ENCODE results near the gene SLC39A1. TPM values are rescaled to one million over a fixed set of nuclear protein-coding genes. Genes with fewer than 3 reads are reported as not detected.
A peak's percentile ranks its signal among the peaks of the same experiment; 100 is the strongest.

Gene SLC39A1
- polyA plus RNA-seq, 3 donors: 77.5 to 81.4 (median 80.6) TPM

DNA sequence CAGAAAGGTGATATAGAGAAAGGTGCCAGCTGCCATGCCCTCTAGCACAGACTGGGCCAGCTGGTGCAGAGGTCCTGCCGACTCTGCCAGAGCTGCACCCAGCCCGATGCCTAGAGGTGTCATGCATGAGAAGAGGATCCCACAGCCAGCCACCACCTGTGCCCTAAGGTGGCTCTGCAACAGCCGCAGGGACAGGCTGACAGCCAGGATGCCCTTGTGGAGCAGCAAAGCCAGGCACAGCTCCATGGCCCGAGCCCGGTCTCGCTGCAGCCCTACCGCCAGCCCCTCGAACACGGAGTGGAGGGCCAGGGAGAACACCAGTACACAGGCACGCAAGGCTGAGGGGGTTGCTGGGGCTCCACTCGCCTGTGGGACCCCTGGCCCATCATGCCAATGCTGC is 3.1 kb downstream of the SLC39A1 start:
- no peak for DNase-seq (ENCODE audit: extremely low read depth in 1 of 11, low read depth in 9 of 11, low spot score in 4 of 11)

DNA sequence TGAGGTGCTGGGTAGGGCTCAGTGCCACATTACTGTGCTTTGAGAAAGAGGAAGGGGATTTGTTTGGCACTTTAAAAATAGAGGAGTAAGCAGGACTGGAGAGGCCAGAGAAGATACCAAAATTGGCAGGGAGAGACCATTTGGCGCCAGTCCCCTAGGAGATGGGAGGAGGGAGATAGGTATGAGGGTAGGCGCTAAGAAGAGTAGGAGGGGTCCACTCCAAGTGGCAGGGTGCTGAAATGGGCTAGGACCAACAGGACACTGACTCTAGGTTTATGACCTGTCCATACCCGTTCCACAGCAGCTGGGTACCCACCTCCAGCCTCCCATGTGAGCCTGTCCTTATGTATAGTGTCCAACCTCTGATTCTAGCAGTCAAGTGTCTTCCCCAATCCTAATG is 3.9 kb downstream of the SLC39A1 start:
- no peak for DNase-seq (ENCODE audit: extremely low read depth in 1 of 11, low read depth in 9 of 11, low spot score in 4 of 11)

DNA sequence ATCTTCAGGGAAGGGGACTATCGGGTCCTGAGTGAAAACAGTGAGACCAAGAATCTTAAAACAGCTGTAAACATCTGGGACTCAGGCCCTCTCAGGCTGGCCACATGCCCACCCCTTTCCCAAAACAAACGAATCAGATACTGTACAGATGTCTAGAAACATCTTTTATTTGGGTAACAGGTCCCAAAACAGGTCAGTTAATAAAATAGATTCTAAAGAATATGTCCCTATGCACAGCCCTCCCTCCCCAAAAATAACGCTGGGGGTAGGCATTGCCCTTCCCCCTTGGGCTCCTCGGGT is 4.4 kb downstream of the SLC39A1 start:
- DNase-seq (ENCODE audit: extremely low read depth in 1 of 11, low read depth in 9 of 11, low spot score in 4 of 11): no peak

DNA sequence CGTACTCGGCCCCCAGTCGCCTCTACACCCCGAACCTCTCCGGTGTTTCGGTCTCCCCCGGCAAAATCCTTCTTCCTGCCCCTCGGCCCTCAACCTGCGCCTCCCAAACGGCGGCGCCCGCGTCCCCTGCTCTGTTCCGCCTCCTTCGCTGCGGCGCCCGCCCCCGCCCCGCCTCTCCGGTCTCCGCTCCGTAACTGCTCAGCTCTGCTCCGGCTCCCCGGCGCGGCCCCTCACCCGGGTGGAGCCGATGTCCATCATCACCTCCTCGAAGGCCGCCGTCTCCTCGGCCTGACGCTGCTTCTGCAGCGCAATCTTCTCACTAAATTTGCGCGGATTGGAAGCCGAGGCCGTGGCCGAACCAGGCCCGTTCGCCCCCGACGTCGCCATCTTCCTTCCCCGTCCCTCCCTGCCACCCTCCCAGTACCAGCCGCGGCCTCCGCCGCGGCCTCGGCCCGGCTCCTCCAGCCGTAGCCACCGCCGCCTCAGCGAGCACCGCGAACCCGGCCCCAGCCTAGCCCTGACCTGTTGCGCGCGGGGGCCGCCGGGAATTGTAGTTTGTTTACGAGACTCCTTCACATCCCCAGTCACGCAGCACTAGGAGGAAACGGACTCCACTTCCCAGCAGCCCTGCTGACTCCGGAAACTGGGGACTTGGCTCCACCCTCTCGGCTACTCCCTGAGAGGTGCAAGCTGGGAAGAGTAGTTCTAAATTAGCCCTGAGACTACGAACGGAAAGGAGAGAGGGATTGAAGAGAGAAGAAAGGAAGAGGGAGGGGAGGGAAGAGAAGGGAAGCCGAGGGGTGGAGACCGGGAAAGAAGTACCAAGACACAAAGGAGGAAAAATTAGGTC is 5.0 kb downstream of the SLC39A1 start, which contains the start of gene CRTC2:
TSS of gene CRTC2 (minus strand) at position 502 of the 850 bp plus-strand sequence. CDS start at position 387, 115 bp downstream.
- peak; percentile 92 to 99 (median 97) for DNase-seq (ENCODE audit: extremely low read depth in 1 of 11, low read depth in 9 of 11, low spot score in 4 of 11)

DNA sequence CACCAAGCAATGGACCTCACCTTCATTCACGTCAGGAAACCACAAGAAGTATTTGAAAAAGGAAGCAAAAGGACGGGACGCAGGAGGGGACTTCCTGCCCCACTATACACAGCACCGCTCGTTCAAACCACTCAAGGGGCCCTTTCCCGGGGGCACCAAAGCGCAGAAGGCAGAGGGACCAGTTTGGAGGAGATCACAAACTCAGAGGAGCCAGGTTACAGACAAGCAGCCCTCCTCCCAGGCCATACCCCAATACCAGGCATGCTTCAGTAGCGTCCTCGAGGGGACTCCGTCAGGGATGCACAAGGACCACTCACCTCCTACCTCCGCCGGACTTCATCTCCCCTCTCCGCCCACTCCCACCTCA is 5.6 kb downstream of the SLC39A1 start:
- DNase-seq (ENCODE audit: extremely low read depth in 1 of 11, low read depth in 9 of 11, low spot score in 4 of 11): peak in 1 of 11 donors; percentile 24

DNA sequence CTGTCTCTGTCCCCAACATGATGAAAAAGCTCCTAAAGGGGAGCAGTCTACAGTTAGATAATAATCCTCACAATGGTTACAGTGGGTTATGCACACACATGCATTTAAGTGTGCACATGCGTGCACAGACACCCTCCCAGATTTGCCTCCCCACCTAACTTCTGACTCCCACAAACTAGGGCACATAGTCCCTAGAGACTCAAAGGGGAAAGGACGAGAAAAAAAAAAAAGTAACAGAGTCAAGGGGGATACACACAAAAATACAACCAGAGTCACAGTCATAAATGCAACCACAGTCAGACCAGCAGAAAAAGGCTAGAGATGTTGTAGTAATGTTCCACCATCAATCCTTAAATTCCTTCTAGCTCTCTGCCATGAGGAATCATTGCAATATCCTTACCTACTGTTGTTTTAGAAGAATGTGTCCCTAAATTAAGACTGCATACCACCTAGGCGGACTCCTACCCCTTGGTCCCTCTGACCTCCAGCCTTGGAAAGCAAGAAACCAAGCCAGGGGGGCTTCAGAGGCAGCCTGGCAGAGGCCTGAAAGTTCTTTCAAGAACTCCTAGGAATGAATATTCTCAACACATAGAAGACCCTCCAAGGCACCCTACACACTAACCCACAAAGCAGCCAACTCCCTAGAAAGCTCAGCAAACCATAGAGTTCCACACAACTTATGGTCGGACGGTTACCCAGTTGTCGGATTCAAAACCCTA is 6.2 kb downstream of the SLC39A1 start:
- DNase-seq (ENCODE audit: extremely low read depth in 1 of 11, low read depth in 9 of 11, low spot score in 4 of 11): no peak

DNA sequence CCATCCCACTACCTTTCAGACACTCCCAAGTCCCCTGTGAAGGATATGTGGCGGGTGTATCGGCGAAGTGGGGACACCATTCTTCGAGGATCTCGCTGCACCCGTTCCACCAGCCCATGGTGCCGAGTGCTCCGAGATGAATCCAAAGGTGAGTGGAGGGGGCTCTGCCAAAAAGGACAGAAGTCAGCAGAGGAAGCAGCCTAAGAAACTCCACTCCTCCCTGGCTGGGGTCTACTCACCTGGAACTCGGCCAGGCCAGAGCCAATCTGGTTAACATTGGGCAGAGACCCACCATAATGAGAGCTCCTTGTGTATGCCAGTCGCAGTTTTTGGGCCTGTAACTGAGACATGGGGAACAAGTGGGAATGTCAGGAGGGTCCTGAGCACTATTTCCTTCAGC is 8.5 kb downstream of the SLC39A1 start:
- no peak for DNase-seq (ENCODE audit: extremely low read depth in 1 of 11, low read depth in 9 of 11, low spot score in 4 of 11)

DNA sequence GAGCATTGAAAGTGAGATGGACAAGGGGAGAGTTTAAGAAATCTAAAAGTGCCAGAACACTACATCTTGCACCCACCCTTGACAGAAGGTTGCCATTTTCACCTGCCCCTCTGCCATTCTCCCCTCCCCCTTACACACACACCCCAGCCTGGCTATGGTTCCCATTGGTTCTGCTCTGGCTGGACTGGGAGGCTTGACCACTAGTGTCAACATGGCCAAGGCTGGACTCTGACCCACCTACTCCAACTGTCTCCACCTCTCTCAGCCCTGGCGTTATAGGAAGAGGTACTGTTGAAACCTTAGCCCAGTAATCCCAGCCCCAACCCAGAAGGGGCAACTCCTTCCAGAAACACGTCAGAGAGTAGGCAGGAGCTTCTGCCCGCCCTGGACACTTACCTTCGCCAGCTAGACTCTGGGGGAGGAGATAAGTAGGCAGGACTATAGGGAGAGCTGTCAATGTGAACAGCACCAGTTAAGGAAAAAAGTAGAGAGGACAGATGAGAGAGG is 9.4 kb downstream of the SLC39A1 start:
- no peak for DNase-seq (ENCODE audit: extremely low read depth in 1 of 11, low read depth in 9 of 11, low spot score in 4 of 11)

DNA sequence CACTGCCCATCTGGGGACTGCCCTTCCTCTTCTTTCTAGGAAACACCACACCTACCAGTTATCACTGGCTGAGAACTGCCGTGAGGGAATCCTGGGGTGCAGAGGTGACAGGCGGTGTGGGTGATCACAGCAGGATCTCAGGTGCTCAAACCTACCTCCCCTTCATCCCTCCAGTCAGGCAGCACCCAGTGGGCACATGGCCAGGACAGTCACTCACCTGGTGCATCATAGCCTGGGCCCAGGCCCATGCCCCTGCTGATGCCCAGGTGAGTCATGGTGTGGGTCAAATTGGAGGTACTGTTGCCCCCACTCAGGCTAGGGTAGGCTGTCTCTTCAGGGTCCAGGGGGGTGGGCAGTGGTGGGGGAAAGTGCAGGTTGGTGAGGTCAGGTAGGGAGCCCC is 11.5 kb downstream of the SLC39A1 start:
- DNase-seq (ENCODE audit: extremely low read depth in 1 of 11, low read depth in 9 of 11, low spot score in 4 of 11): no peak

DNA sequence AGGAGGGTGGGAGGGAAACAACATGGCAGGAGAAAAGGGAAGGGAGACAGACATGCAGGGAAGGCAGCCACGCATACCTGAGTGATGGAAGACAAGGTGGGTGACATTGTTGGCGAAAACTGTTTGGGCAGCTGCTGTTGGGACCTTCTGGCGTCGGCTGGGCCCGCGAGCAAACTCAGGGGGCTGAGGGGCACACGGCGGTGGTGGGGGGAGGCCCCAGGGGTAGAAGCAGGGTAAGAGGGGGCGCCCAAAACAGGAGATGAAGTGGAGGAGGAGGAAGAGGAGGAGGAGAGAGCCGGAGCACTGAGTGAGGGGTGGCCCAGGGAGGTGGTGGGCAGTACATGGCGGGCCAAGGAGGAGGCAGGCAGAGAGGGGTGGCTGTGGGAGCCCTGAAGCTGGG is 12.2 kb downstream of the SLC39A1 start:
- DNase-seq (ENCODE audit: extremely low read depth in 1 of 11, low read depth in 9 of 11, low spot score in 4 of 11): no peak

DNA sequence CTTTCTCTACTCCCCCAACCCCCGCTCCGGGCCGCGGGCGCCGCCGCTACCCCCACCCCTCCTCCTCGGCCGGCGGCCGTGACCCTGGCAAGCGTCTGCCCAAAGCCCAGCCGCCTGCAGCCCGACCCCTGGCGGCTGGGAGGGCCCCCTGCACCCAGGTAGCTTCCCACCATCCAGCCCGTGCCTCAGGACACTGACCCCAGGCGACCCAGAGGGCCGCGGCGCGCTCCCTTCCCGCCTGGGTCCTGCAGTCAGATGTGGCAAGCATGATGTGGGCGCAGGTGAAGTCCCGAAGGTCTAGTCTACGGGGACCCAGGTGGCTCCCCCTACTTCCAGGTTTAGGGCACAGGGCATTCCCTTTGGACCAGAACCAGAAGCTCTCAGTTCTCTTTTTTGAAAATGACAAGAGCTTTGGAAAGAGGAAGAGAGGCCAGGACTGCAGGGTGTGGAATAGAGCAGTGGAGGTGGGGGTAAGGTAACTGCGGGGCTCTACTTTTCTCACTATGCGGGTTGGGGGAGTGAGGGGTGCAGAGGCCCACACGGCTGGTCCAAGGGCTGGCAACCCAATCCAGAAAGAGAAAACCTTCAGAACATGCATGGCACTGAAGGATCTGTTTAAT is 16.6 kb downstream of the SLC39A1 start, which contains the start of gene DENND4B:
TSS of gene DENND4B (minus strand) at position 97 of the 620 bp plus-strand sequence. CDS start 2,344 bp downstream, outside the sequence.
- peak in 5 of 11 donors; percentile 51 to 77 (median 72) for DNase-seq (ENCODE audit: extremely low read depth in 1 of 11, low read depth in 9 of 11, low spot score in 4 of 11)

DNA sequence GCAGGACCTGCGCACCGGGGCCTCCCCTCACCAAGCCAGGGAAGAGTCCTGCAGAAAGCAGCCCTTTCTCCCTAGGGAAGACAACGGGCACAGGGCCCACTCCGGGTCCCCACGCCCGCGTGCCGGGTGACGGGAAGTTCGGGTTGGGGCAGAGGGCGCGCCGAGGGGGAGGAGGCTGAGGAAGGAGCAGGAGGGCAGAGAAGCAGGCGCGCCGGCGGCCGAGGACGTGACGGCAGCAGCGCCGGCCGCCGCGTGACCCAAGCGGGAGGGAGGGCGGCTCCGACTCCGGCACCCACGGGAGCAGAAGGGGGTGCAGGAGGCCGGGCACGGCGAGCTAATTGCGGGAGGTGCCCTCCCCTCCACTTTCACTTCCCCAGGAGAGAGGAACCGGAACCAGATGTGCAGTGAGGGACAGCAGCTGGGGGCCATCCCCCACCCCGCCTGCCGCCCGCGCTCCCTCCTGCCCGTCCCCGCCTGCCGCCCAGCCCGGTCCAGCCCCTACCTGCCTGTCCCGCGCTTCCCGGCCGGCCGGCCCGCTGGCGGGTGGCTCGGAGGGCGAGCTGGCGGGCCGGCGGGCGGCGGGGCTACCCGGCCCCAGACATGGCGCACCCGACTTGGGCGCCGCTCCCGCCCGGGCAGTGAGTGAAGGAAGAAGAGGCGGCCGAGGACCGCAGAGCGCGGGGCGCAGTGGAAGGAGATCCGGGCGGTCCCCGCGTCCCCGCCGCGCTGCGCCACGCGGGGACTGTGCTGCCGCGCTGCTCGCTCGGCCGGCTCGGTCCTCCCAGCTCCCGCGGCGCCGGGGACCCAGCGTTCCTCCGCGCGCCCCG is 17.3 kb downstream of the SLC39A1 start:
- DNase-seq (ENCODE audit: extremely low read depth in 1 of 11, low read depth in 9 of 11, low spot score in 4 of 11): peak in 3 of 11 donors; percentile 40 to 41 (median 41)

DNA sequence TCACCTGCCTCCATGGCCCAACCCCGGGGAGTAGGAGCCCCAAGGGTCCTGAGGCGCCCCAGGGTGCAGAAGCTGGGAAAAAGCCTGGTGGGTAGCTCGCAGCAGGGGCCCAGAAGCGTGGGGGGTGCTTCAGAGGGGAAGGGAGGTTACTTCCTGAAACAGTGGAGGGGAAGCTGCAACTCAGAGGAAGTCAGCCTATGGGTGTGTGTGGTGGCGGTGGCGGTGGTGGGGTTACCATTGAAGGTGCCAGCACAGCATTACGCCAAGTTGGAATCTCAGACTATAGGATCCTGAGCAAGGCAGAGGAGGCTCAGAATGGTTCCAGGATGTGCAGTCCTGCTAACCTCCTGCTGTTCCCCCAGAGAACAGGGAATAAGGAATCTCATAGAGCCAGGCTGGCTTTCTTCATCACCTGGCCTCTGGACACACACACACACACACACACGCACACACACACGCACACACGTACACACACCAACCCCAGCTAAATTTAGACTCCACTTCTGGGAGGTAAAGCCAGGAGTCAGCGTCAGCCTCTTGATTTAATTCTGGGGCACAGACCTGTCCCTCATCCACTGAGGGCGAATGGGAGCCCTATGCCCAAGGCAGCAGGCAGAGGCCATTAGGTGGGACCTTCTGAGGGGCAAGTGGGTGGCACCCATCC is 18.1 kb downstream of the SLC39A1 start:
- no peak for DNase-seq (ENCODE audit: extremely low read depth in 1 of 11, low read depth in 9 of 11, low spot score in 4 of 11)

DNA sequence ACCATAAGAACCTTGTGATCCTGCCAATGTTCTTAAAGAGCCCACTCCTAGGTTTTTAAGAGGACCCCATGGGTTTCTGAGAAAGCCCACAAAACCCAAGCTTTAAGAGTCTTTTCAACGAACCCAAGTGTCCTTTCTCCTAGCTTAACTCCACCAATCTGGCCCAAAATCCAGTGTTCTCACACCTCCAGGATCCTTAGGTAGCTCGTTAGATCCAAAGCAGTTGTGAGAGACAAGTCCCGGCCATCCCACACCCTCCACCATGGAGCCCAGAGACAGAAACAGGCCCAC is 18.6 kb downstream of the SLC39A1 start:
- no peak for DNase-seq (ENCODE audit: extremely low read depth in 1 of 11, low read depth in 9 of 11, low spot score in 4 of 11)

DNA sequence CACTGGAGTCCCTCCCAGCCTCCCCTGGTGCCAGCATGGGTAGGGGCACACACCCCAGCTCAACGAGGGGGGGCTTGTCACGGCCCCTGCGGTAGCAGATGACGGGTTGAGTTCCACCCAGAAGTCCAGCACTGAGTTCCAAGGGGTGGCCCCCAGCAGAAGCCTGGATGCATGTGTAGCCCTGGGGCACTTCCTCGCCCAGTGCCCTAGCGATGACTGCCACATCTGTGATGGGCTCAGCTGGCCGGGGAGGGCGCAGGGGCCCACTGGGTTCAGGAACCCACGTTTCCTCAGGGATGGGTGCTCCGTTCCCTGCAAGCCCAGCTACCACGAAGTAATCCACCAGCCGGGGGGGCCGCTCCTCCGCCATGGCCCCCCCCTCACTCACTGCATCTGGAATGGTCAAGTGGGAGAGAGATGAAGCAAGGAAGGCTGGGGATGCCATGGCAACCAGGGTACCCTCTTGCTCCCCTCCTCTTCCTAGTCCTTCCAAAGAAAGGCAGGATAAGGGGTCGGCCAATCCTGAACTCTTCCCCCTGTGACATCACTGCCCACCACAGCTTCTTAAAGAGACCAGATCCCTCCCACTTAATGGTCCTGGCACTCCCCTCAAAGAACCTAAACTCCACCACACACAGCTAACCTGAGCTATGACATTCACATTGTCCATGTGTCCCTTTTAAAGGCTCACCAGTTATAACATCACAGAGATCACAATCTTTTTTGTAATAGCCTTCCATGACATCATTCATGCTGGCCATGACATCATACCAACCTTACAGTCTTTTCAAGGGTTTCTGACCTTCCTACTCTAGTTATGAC is 19.1 kb downstream of the SLC39A1 start:
- no peak for DNase-seq (ENCODE audit: extremely low read depth in 1 of 11, low read depth in 9 of 11, low spot score in 4 of 11)

DNA sequence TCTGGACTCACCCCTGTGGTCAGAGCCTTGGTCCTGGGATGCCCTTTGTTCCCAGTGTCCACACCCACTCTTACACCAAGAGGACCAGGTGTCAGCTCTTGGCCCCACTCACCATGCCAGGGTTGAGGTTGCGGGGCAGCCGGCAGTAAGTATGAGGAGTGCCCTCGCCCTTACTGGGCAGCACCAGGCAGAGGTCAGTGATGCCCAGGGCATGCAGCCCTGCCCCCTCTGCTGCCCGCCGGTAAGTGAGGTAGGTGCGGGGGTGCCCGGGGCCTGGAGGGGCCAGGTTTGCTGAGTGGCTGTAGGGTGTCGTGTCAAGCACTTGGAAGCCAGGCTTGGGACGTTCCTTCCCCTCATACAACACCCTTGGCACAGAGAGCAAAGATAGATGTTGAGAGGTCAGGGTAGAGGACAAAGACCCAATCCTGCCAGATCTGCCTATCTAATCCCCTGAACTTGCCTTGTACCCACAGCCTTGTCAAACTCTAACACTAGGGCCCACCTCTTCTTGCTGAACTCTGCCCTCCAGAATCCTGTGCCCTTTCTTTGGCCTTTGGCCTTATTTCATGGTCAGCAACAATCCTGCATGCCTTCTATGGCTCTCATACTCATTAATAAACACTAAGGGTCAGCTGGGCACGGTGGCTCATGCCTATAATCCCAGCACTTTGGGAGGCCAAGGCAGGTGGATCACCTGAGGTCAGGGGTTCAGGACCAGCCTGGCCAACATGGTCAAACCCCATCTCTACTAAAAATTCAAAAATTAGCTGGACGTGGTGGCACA is 20.4 kb downstream of the SLC39A1 start:
- DNase-seq (ENCODE audit: extremely low read depth in 1 of 11, low read depth in 9 of 11, low spot score in 4 of 11): no peak
